ENCODE data around the gene KMT2A.

DNA sequence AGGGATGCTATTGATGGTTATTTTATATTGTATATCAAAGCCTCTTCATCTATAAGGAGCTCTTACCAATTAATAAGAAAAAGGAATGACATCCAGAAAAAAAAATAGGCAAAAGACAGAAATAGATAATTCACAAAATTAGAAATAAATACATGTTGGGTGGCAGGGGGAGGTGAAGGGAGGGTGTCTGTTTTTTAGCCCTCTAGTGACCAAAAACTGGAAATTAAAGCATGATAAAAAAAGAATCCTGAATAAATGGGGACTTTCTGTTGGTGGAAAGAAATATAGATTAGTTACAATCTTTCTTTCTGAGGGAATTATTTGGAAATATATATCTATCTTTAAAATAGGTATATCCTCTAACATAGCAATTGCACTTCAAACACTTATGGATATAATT, 49.0 kb downstream of the KMT2A start:
- TF ChIP-seq, protein P1, sequence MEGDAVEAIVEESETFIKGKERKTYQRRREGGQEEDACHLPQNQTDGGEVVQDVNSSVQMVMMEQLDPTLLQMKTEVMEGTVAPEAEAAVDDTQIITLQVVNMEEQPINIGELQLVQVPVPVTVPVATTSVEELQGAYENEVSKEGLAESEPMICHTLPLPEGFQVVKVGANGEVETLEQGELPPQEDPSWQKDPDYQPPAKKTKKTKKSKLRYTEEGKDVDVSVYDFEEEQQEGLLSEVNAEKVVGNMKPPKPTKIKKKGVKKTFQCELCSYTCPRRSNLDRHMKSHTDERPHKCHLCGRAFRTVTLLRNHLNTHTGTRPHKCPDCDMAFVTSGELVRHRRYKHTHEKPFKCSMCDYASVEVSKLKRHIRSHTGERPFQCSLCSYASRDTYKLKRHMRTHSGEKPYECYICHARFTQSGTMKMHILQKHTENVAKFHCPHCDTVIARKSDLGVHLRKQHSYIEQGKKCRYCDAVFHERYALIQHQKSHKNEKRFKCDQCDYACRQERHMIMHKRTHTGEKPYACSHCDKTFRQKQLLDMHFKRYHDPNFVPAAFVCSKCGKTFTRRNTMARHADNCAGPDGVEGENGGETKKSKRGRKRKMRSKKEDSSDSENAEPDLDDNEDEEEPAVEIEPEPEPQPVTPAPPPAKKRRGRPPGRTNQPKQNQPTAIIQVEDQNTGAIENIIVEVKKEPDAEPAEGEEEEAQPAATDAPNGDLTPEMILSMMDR (conservative IDR thresholded peaks at IDR 0.05; ENCODE audit: low read depth, low read length): no peak; the same call in 1 of the 2 replicates
- TF ChIP-seq EZH2 (IDR thresholded peaks at IDR 0.05; ENCODE audit: borderline replicate concordance, low read depth, low read length, poor library complexity, severe bottlenecking): no peak

Measured in A673 (cell line).